ENCODE data around the gene OPCML.

Gene OPCML

DNA sequence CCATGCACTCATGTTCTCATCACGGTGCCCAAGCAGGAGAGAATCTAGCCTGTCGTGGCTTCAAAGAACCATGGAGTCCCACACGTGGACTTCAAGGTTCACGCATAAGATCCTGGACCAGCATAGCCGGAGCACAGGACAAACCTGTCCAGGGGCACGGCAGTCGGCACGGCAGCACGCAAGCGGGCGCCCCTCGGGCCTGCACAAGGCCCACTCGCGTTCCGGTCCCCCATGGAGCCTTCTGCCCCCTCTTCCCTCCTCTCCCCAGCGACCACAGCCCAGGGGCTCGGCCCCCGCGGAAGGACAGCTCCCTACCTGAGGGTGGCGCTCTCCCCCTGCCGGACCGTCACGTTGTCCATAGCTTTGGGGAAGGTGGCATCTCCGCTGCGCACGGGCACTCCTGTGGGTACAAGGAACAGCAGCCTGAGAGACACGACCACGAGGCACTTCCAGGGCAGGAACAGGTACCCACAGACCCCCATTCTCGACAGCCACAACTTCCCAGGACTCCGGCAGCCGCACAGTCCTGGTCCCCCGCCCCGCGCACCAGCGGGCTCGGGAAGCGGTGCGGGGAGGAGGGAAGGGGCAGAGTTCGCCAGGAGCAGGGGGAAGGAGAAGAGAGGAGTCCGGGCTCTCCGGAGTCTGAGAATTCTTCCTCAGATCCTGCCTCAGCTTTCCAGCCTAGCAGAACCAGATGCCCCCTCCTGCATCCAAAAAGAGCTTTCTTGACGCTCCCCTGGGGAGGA is 589.5 kb downstream of the OPCML start:
- no peak for DNase-seq (ENCODE audit: low read depth, low spot score)

GRCh38 chr11:132941761-132942160 is 590.5 kb downstream of the OPCML start:
- no peak for DNase-seq (ENCODE audit: low read depth, low spot score)

GRCh38 chr11:132941024-132941646 is 591.2 kb downstream of the OPCML start:
- DNase-seq (ENCODE audit: low read depth, low spot score): no peak

- no peak for DNase-seq (ENCODE audit: low read depth, low spot score)
Measured at GRCh38 chr11:132937016-132937415, 595.3 kb downstream of the OPCML start.

- DNase-seq (ENCODE audit: low read depth, low spot score): no peak
Measured at GRCh38 chr11:132935383-132935782, 596.9 kb downstream of the OPCML start.

- DNase-seq (ENCODE audit: low read depth, low spot score): no peak
Measured at GRCh38 chr11:132933703-132934102, 598.6 kb downstream of the OPCML start.

- no peak for DNase-seq (ENCODE audit: low read depth, low spot score)
Measured at GRCh38 chr11:132925825-132926469, 606.4 kb downstream of the OPCML start.

GRCh38 chr11:132921597-132921996 is 610.7 kb downstream of the OPCML start:
- no peak for DNase-seq (ENCODE audit: low read depth, low spot score)

- no peak for DNase-seq (ENCODE audit: low read depth, low spot score)
Measured at GRCh38 chr11:132920451-132921096, 611.7 kb downstream of the OPCML start.

GRCh38 chr11:132914600-132914999 is 617.7 kb downstream of the OPCML start:
- DNase-seq (ENCODE audit: low read depth, low spot score): no peak

DNA sequence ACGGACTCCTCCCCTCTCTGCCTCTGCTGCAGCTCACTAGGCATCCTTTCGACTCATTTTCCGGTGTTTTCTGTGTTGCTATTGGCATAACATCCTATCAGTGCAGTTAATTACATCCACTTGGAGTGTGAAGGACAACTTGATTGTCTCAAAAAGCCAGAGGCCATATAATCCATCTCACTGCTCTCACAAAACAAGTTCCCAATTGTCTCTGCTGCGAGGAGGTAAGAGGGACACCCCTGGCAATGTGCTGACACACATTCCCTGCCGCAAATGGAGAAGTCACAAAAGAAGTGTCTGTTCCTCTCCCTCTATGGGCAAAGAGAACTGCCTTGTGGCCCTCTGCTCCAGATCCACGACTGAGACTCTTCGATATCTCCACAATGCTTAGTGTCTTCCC is 618.4 kb downstream of the OPCML start:
- DNase-seq (ENCODE audit: low read depth, low spot score): no peak

DNA sequence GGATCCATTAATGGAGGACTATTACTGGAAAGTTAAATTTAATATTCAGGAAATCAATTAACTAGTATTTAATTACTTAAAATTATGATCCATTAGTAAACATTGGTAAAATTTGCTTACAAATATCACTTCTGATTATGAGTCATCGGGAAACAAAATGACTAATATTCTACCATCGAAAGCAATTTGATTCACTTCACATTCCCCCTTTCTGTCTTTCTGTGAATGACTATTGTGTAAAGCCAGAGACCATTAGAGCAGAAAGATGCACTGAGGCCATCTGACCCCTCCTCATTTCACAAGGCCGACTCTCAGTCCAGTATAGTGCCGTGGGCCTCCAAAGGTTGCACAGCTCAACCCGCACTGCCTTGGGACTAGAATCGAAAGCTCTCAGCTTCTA is 619.0 kb downstream of the OPCML start:
- no peak for DNase-seq (ENCODE audit: low read depth, low spot score)

- DNase-seq (ENCODE audit: low read depth, low spot score): no peak
Measured at GRCh38 chr11:132911186-132911585, 621.1 kb downstream of the OPCML start.

DNA sequence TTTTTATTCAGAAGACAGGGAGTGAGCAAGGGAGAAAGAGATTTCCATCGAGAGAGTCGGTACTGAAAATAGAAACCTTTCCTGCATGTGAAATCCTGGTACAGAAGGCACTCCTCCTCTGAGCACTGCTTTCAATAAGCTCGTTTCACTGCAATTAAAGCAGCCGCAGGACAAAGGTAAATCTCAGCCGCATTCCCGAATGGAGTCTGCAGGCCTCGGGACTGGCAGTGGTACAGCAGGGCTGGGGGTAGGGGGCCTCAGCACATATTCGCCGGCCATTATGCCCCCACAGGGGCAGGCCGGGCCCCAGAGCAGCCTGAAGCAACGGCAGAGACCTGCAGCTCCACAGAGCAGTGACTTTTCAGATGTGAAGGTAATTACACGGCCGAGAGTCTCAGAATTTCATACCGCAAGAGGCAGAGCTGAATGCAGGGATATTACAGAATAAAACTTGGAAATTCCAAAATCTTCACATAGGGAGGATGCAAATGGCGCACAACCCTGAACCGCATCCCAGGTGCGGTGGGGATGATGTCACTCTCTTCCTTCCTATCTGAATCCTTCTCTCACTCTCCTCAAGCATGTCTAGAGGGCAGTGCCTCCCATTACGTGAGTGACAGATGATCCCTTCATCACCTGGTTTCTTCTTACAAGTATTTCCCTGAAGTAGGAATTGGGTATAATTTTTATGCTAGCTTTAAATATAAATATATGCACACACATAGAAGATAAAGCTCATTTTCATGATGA is 622.1 kb downstream of the OPCML start:
- no peak for DNase-seq (ENCODE audit: low read depth, low spot score)

DNA sequence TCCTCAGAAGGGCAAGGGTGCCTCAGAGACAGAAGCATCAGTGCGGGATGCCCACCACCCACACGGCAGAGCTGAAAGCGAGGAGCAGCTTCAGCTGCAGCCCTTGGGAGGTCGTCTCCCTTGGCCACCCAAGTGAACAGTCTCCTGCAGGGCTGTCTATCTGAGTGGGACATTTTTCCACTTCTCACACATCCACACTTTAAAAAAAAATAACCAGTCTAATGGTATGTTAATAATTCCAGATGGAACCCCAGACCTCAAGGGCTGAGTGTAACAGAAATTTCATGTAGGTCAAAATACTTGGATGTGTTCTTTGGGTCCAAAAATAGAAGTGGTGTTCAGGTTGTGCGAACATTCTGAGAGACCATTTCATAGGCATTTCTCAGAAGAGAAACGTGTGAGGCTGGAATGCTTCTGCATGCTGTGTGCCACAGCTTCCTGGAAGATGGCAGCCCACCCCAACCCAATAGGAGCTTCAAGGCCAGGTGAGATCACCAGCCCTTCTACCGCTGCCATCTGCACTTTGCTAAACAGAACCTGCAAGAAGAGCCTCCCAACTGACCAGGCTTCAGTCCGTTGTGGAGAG is 623.2 kb downstream of the OPCML start:
- no peak for DNase-seq (ENCODE audit: low read depth, low spot score)

GRCh38 chr11:132908414-132908810 is 623.9 kb downstream of the OPCML start:
- no peak for DNase-seq (ENCODE audit: low read depth, low spot score)

DNA sequence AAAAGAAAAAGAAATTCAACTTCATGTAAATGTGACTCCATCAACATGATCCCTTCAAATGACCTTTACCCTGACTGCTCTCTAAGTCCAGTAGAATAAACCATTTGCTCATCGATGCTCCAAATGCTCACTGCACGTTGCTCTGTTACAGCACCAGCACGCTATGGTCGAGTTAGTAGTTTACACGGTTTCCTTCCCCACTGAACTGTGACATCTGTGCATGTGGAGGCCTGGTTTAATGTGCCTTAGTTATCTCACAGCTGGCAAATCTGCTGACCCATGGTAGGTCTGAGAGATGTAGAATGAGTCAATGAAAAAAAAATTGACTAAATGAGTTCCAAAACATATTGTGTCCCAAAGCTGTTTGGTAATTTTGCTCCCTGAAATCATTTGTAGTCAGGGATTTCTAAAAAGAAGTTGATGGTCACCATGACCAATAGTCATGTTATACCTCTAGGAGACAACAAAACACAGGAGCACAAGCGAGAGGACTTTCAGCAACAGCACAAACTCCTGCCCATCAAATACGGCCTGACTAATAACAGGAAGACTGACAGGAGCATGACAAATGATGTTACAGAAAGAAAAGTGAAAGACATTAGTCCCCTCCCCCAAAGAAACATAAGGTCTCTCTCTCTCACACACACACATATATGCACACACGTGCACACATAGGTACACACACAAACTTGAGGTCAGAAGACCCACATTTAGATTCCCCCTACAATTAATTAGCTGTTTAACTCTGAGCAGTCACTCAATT is 624.5 kb downstream of the OPCML start:
- DNase-seq (ENCODE audit: low read depth, low spot score): no peak

GRCh38 chr11:132904607-132905006 is 627.7 kb downstream of the OPCML start:
- no peak for DNase-seq (ENCODE audit: low read depth, low spot score)

DNA sequence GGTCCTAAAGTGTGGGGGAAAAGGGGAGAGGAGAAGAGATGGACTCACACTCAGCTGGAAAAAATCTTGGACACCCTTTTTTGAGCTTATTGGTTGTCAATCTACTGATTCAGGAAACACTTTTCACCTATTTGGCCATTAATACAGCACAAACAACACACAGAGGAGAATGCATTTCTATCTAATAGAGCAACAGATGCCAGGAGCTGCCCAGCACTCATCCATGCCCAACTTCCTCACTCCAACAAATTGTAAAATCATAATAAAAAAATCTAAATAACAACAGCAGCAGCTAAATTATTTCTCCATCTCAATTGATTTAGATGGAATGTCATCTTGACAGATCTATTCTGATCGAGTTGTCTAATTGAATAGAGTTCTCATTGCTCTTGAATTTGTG is 628.2 kb downstream of the OPCML start:
- DNase-seq (ENCODE audit: low read depth, low spot score): no peak

- DNase-seq (ENCODE audit: low read depth, low spot score): no peak
Measured at GRCh38 chr11:132901638-132902471, 630.4 kb downstream of the OPCML start.

Measured in brain pericyte (primary cell).